GM19023 (cell line): ENCODE measurements around the gene NPRL2.
"Not testable (repeated sequence)": the region's sequence is repeated elsewhere in the genome, so short reads cannot be mapped to it uniquely, and the experiment has no call there.

Experiments
- ATAC-seq: cut with Tn5 transposase; IDR thresholded peaks from one replicate; pipeline ENCODE4 v1.9.1; 2021; ENCODE audit warnings: mild to moderate bottlenecking, moderate library complexity; ENCODE audit not compliant: unreplicated experiment

Gene NPRL2

GRCh38 chr3:50314816-50315215 lies 35.8 kb downstream of the NPRL2 start:
- no peak for ATAC-seq

- ATAC-seq = no peak
These were observed 36.2 kb downstream of the NPRL2 start for GRCh38 chr3:50314342-50314741.

GRCh38 chr3:50312041-50312440 lies 38.5 kb downstream of the NPRL2 start:
- not testable (repeated sequence) for ATAC-seq

- no peak for ATAC-seq
These were observed 46.0 kb downstream of the NPRL2 start for GRCh38 chr3:50304601-50305000.

- ATAC-seq = no peak
These were observed 47.4 kb downstream of the NPRL2 start, which contains the start of gene HYAL1 for GRCh38 chr3:50303013-50303815. Gene HYAL1 (minus strand): TSS chr3:50303574. CDS start chr3:50302956, 618 bp downstream.

GRCh38 chr3:50302095-50303012 lies 48.2 kb downstream of the NPRL2 start:
- no peak for ATAC-seq

GRCh38 chr3:50300681-50301254 lies 49.8 kb downstream of the NPRL2 start:
- ATAC-seq = no peak

- ATAC-seq = no peak
These were observed 50.5 kb downstream of the NPRL2 start for GRCh38 chr3:50299929-50300680.

- ATAC-seq = no peak
These were observed 51.0 kb downstream of the NPRL2 start for GRCh38 chr3:50299638-50299928.

- ATAC-seq = peak; percentile 89
These were observed 51.5 kb downstream of the NPRL2 start, which contains the start of the genes HYAL3 and NAA80 for GRCh38 chr3:50298836-50299637. Gene HYAL3 (minus strand): TSS chr3:50299405. CDS start chr3:50295602, 3,803 bp downstream. Gene NAA80 (minus strand): TSS chr3:50299405. CDS start chr3:50297463, 1,942 bp downstream.

- no peak for ATAC-seq
These were observed 52.5 kb downstream of the NPRL2 start for GRCh38 chr3:50297896-50298725.

GRCh38 chr3:50297384-50297775 lies 53.2 kb downstream of the NPRL2 start:
- no peak for ATAC-seq
